ENCODE measurements around the gene CENPK. TPM values are rescaled to one million over a fixed set of nuclear protein-coding genes. Genes with fewer than 3 reads are reported as not detected.
A peak's percentile ranks its signal among the peaks of the same experiment; 100 is the strongest.

CENPK gene
- total and polyA plus RNA-seq, 9 of the 15 experiments (the other 6 are each of a cell fraction or from before 2014, with no cell fraction given), result 30.8 to 134 (median 69.0) TPM

GRCh38 chr5:65555287-65555686, 7.7 kb downstream of the CENPK start (continued):
- TF ChIP-seq ZNF518B (CRISPR knock-in tag; IDR thresholded peaks at IDR 0.05) (no peak), ZC3H4 (CRISPR knock-in tag; IDR thresholded peaks at IDR 0.05; ENCODE audit: borderline replicate concordance) (no peak), KLF10 (CRISPR knock-in tag; IDR thresholded peaks at IDR 0.05) (no peak), DACH1 (IDR thresholded peaks at IDR 0.05; ENCODE audit: partially characterized antibody) (no peak), CBX5 (IDR thresholded peaks at IDR 0.05; ENCODE audit: borderline replicate concordance, low read depth) (no peak), PHF20 (IDR thresholded peaks at IDR 0.05; ENCODE audit: partially characterized antibody) (no peak), SMARCE1 (IDR thresholded peaks at IDR 0.05) (no peak), JUND (IDR thresholded peaks at IDR 0.05; ENCODE audit: borderline replicate concordance, low read depth, low read length) (peak; percentile 12; the same call in 1 of the 2 replicates), JUND (tag; IDR thresholded peaks at IDR 0.05; ENCODE audit: borderline replicate concordance, low read depth, low read length) (no peak), ATF7 (IDR thresholded peaks at IDR 0.05) (peak; percentile 57), ATF4 (CRISPR knock-in tag; IDR thresholded peaks at IDR 0.05) (no peak), TFAM (CRISPR knock-in tag; conservative IDR thresholded peaks at IDR 0.05) (no peak), JUN (IDR thresholded peaks at IDR 0.05; ENCODE audit: borderline replicate concordance, low read depth, low read length) (0 out of 2 replicates have a peak, but pooled peaks have one; percentile 32), JUN (CRISPR knock-in tag; IDR thresholded peaks at IDR 0.05; ENCODE audit: borderline replicate concordance) (no peak), ID3 (CRISPR knock-in tag; IDR thresholded peaks at IDR 0.05) (no peak), ID3 (tag; IDR thresholded peaks at IDR 0.05) (no peak), GTF3C2 (IDR thresholded peaks at IDR 0.05; ENCODE audit: borderline replicate concordance, extremely low read depth, insufficient read length) (no peak), NFXL1 (CRISPR knock-in tag; IDR thresholded peaks at IDR 0.05) (no peak), CBX8 (IDR thresholded peaks at IDR 0.05; ENCODE audit: borderline replicate concordance, extremely low read depth, low read depth, low read length, poor library complexity, severe bottlenecking) (no peak)
- TF ChIP-seq, protein P1, sequence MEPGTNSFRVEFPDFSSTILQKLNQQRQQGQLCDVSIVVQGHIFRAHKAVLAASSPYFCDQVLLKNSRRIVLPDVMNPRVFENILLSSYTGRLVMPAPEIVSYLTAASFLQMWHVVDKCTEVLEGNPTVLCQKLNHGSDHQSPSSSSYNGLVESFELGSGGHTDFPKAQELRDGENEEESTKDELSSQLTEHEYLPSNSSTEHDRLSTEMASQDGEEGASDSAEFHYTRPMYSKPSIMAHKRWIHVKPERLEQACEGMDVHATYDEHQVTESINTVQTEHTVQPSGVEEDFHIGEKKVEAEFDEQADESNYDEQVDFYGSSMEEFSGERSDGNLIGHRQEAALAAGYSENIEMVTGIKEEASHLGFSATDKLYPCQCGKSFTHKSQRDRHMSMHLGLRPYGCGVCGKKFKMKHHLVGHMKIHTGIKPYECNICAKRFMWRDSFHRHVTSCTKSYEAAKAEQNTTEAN (CRISPR knock-in tag; IDR thresholded peaks at IDR 0.05), result no peak

Data from K562 (cell line).